Neural crest cell (in vitro differentiated cells): Measurements from ENCODE around the gene NOL9. TPM values are rescaled to one million over a fixed set of nuclear protein-coding genes. Genes with fewer than 3 reads are reported as not detected.
A peak's percentile ranks its signal among the peaks of the same experiment; 100 is the strongest.

Experiments
- DNase-seq: peaks from one replicate; pipeline ENCODE4 v3.0.0; 2021; ENCODE audit warnings: low read depth, mixed read lengths, low spot score
- H3K27ac Mint-ChIP-seq: one replicate; pipeline ENCODE4 v1.8.0; 2021; ENCODE audit warnings: mild to moderate bottlenecking, mixed read lengths; ENCODE audit not compliant: unreplicated experiment
- H3K27me3 Mint-ChIP-seq: 2 replicates; pipeline ENCODE4 v1.8.0; 2021; ENCODE audit warnings: low read depth, mild to moderate bottlenecking, mixed read lengths
- H3K36me3 Mint-ChIP-seq: 2 replicates; pipeline ENCODE4 v1.8.0; 2021; ENCODE audit warnings: low read depth, mild to moderate bottlenecking, mixed read lengths
- H3K4me1 Mint-ChIP-seq: 2 replicates; pipeline ENCODE4 v1.8.0; 2021; ENCODE audit warnings: mixed read lengths
- H3K4me3 Mint-ChIP-seq: one replicate; pipeline ENCODE4 v1.8.0; 2021; ENCODE audit warnings: mild to moderate bottlenecking, mixed read lengths
- H3K9me3 Mint-ChIP-seq: 2 replicates; pipeline ENCODE4 v1.8.0; 2021; ENCODE audit warnings: mixed read lengths
- total RNA-seq: library from RNA; stranded (reverse); gene quantifications from 2 replicates; pipeline ENCODE4 v1.2.1, GENCODE V29; 2021
- TF ChIP-seq, protein P1 (sequence below): fragments of 200-600 bp; sonication (generic); conservative IDR thresholded peaks from 2 replicates; pipeline ENCODE4 v1.5.0; 2021; ENCODE audit warnings: antibody characterized with exemption, mild to moderate bottlenecking

NOL9 gene
- total RNA-seq, 1 donor from 2014 or later: 47.2 TPM

DNA sequence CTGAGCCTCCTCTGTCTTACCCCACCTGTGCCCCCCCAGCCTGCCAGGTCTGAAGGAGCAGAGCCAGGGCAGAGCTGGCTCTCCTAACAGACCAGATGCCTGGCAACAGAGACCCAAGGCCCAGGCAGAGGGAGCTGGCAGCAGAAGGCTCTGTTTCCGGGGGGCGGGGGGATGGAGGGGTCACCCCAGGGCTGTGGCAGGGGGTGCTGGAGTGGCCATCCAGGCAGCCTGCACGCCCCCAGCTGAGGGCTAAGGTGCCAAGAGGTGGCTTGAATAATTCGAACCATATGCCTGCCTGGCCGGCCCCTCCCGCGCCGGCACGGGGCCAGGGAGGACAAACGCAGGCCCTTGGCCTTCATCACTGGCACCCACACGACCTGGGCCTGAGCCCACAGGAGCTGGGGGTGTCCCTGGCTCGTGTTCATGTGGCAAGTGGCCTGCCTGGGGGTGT, 46.8 kb downstream of the NOL9 start:
- TF ChIP-seq, protein P1, sequence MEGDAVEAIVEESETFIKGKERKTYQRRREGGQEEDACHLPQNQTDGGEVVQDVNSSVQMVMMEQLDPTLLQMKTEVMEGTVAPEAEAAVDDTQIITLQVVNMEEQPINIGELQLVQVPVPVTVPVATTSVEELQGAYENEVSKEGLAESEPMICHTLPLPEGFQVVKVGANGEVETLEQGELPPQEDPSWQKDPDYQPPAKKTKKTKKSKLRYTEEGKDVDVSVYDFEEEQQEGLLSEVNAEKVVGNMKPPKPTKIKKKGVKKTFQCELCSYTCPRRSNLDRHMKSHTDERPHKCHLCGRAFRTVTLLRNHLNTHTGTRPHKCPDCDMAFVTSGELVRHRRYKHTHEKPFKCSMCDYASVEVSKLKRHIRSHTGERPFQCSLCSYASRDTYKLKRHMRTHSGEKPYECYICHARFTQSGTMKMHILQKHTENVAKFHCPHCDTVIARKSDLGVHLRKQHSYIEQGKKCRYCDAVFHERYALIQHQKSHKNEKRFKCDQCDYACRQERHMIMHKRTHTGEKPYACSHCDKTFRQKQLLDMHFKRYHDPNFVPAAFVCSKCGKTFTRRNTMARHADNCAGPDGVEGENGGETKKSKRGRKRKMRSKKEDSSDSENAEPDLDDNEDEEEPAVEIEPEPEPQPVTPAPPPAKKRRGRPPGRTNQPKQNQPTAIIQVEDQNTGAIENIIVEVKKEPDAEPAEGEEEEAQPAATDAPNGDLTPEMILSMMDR: no peak
- Mint-ChIP-seq H3K9me3 (no peaks in the 10 kb centered on the region), H3K27ac (no peak overlapping the region), H3K36me3 (no peaks in the 10 kb centered on the region), H3K27me3 (no peaks in the 10 kb centered on the region), H3K4me1 (peaks cover 18% of the 10 kb centered on the region), H3K4me3 (no peak overlapping the region)
- no peak for DNase-seq

DNA sequence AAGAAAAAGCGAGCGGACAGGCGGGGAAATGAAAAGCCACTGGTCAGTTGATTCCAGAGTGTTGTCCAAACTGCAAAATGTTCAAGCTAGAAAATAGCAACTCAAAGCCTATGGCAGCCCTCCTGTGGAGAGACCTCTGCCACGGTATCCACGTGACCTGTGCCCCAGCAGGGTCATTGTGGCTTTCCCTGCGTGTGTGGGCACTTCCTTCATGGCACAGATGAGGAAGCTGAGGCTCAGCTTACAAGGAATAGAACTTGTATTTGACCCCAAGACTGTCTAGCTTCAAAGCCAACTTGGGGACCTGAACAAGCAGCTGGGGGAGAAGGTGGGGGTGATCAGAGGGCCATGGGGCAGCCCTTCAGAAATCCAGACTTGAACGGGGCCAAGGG, 47.3 kb downstream of the NOL9 start:
- peaks cover 17% of the 10 kb centered on the region for H3K4me1 Mint-ChIP-seq
- no peak overlapping the region for H3K4me3 Mint-ChIP-seq
- no peaks in the 10 kb centered on the region for H3K9me3 Mint-ChIP-seq
- H3K27me3 Mint-ChIP-seq: no peaks in the 10 kb centered on the region
- TF ChIP-seq, protein P1: no peak
- no peaks in the 10 kb centered on the region for H3K36me3 Mint-ChIP-seq
- no peak overlapping the region for H3K27ac Mint-ChIP-seq
- no peak for DNase-seq

DNA sequence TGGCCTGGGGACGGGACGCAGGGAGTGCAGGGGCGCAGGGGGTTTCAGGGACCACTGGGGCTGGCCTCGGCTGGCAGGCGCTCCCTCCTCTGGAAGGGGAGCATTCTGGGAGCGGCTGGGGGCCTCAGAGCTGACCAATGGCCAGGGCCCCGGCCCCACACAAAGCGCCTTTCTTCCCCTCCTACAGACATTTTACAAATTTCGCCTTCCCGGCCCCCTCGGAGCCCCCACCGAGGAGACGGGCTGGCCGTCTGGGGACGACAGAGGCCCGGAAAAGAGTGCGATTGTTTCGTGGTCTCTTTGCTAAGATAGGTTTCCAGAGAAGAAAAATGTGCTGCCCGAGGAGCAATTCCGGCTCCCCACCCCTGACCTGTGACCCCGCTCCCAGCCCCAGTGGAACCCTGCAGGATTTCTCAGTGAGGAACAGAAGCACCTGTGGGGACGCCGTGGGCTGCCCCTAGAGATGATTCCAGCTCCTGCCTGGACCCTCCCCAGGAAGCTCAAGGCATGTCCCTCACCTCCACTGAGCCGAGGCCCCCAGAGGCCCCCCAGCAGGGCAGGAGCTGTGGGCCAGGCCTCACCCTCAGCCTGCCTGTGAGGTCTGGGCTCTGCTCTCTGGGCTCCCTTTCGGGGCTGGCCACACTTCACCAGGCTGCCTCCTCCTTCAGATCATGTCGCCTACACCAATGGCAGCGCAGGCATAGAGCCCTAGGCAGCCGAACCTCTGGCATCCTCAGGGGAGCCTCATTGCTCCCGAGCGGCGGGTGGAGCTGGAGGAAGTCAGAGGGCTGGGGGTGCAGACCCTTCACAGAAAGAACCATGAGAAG, 47.9 kb downstream of the NOL9 start:
- DNase-seq: no peak
- TF ChIP-seq, protein P1: no peak
- Mint-ChIP-seq H3K27me3 (peaks cover under 1% of the 10 kb centered on the region), H3K4me1 (peaks cover 15% of the 10 kb centered on the region), H3K4me3 (peak overlapping the region; percentile 27), H3K9me3 (no peaks in the 10 kb centered on the region), H3K27ac (no peak overlapping the region), H3K36me3 (no peaks in the 10 kb centered on the region)

DNA sequence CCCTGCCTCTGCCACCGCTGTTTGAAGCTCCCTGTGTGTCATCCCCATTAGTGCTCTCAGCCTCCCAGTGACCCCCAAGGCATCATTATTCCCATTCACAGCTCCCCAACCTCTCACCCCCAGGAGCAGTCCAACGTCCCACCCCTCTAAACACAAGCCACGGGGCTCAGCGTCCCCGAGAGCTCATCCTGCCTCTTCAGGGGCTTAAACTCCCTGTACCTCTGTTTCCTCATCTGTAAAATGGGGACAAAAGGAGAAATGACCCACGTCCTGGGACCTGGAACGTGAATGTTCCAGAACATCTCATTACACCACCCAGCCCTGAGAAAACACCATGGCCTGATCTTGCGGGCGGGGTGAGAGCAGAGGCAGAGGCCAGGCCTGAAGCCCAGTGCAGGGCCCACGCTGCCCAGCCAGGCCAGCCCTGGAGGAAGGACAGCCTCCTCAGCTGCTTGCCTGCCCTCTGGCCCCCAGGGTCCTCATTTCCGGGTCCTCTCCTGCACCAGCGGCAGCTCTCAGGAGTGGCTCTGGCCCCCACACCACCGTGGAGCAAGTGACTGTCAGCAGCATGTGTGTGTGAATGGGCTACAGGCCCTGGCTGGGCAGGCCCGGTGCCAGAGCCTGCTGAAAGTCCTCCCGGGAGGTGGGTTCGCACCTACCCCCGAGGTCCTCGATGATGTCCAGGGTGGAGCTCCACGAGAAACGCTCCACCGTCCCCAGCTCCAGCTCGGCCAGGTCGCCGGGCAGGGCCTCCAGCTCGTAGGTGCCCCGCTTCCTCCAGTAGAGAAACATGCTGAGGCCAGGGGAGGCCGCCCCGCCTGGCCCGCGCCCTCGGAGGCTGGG, 48.7 kb downstream of the NOL9 start:
- peak overlapping the region; percentile 38 for H3K27ac Mint-ChIP-seq
- no peaks in the 10 kb centered on the region for H3K9me3 Mint-ChIP-seq
- peaks cover 19% of the 10 kb centered on the region for H3K4me1 Mint-ChIP-seq
- H3K36me3 Mint-ChIP-seq: no peaks in the 10 kb centered on the region
- H3K27me3 Mint-ChIP-seq: peaks cover 3% of the 10 kb centered on the region
- no peak for DNase-seq
- TF ChIP-seq, protein P1: no peak
- no peak overlapping the region for H3K4me3 Mint-ChIP-seq

DNA sequence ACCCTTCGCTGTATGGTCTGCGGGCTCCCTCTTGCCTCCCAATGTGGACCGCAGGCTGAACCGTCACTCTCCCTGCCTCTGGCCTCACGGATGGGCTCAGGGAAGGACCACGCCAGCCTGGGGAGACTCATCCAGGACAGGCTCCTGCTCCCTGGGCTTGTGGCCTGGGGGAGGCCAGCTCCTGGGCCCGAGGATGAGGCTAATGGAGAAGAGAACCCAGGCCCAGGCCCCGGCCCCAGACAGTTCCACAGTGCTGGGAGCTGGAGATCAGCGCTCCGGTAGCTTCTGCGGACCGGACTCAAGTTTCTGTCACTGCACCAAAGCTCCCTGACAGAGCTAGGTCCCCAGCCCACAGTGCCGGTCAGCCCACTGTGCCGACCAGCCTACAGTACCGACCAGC, 49.4 kb downstream of the NOL9 start:
- H3K9me3 Mint-ChIP-seq: no peaks in the 10 kb centered on the region
- H3K4me3 Mint-ChIP-seq: no peak overlapping the region
- H3K4me1 Mint-ChIP-seq: peaks cover 19% of the 10 kb centered on the region
- no peak for DNase-seq
- no peaks in the 10 kb centered on the region for H3K36me3 Mint-ChIP-seq
- TF ChIP-seq, protein P1: no peak
- H3K27ac Mint-ChIP-seq: no peak overlapping the region
- peaks cover 3% of the 10 kb centered on the region for H3K27me3 Mint-ChIP-seq
